Measurements from ENCODE around the gene YBX3. TPM values are rescaled to one million over a fixed set of nuclear protein-coding genes. Genes with fewer than 3 reads are reported as not detected.

YBX3 gene
- total RNA-seq, 4 donors from 2014 or later, result 283 to 649 (median 523) TPM

- H3K36me3 ChIP-seq, result no peaks in the 10 kb centered on the region
- no peak overlapping the region for H3K4me3 ChIP-seq
- no peak for ATAC-seq
- no peak overlapping the region for H3K27ac ChIP-seq
- 67 to 71% methylated on average over 1 of the region's 1 CpG for WGBS, 2 donors (ENCODE audit: low coverage in 1 of 2)
- no peaks in the 10 kb centered on the region for H3K27me3 ChIP-seq
- H3K9me3 ChIP-seq, result no peaks in the 10 kb centered on the region
- H3K4me1 ChIP-seq, result peaks cover 4 to 23% (median 8%) of the 10 kb centered on the region in 3 donors
- TF ChIP-seq POLR2AphosphoS5 (IDR thresholded peaks at IDR 0.05) (no peak), POLR2A (IDR thresholded peaks at IDR 0.05) (no peak), CTCF (IDR thresholded peaks at IDR 0.05) (no peak), EP300 (IDR thresholded peaks at IDR 0.05) (no peak)
These were observed 1.9 kb upstream of the YBX3 start for GRCh38 chr12:10725003-10725402.

GRCh38 chr12:10722502-10722904 is 620 bp downstream of the YBX3 start:
- Histone ChIP-seq H3K4me1 (peaks cover 4 to 48% (median 27%) of the 10 kb centered on the region in 3 donors), H3K9me3 (no peaks in the 10 kb centered on the region), H3K27ac (peak overlapping the region; percentile 88 to 99 (median 98)), H3K27me3 (no peaks in the 10 kb centered on the region), H3K36me3 (no peaks in the 10 kb centered on the region), H3K4me3 (peak overlapping the region; percentile 48 to 91)
- no CpG with 5 or more reads among the region's 36 CpGs for WGBS, 2 donors (ENCODE audit: low coverage in 1 of 2)
- TF ChIP-seq POLR2AphosphoS5 (IDR thresholded peaks at IDR 0.05) (peak; percentile 49), EP300 (IDR thresholded peaks at IDR 0.05) (no peak), CTCF (IDR thresholded peaks at IDR 0.05) (peak in 3 of 4 experiments; percentile 28 to 58 (median 42))
- ATAC-seq, result peak; percentile 44

GRCh38 chr12:10721651-10722501 is 1.2 kb downstream of the YBX3 start:
- Histone ChIP-seq H3K4me3 (peak overlapping the region; percentile 48 to 91), H3K27me3 (no peaks in the 10 kb centered on the region), H3K4me1 (peaks cover 4 to 54% (median 33%) of the 10 kb centered on the region in 3 donors), H3K27ac (peak overlapping the region; percentile 88 to 99 (median 98)), H3K36me3 (no peaks in the 10 kb centered on the region), H3K9me3 (no peaks in the 10 kb centered on the region)
- ATAC-seq, result peak; percentile 94
- TF ChIP-seq EP300 (IDR thresholded peaks at IDR 0.05), result no peak
- TF ChIP-seq POLR2A (IDR thresholded peaks at IDR 0.05), result peak in 1 of 2 donors; percentile 45
- TF ChIP-seq POLR2AphosphoS5 (IDR thresholded peaks at IDR 0.05), result peak; percentile 99
- WGBS, 2 donors (ENCODE audit: low coverage in 1 of 2), result 0% methylated on average over 17 to 20 of the region's 26 CpGs

- Histone ChIP-seq H3K4me1 (peaks cover 4 to 61% (median 33%) of the 10 kb centered on the region in 3 donors), H3K4me3 (peak overlapping the region; percentile 48 to 91), H3K9me3 (no peaks in the 10 kb centered on the region), H3K36me3 (peaks cover 0 to under 1% of the 10 kb centered on the region in 2 donors), H3K27ac (peak overlapping the region; percentile 88 to 99 (median 98)), H3K27me3 (no peaks in the 10 kb centered on the region)
- TF ChIP-seq POLR2A (IDR thresholded peaks at IDR 0.05) (no peak), EP300 (IDR thresholded peaks at IDR 0.05) (no peak), POLR2AphosphoS5 (IDR thresholded peaks at IDR 0.05) (peak; percentile 22)
- 23 to 30% methylated on average over 3 of the region's 3 CpGs for WGBS, 2 donors (ENCODE audit: low coverage in 1 of 2)
- ATAC-seq, result no peak
These were observed 2.0 kb downstream of the YBX3 start for GRCh38 chr12:10720974-10721650.

GRCh38 chr12:10719482-10719881 is 3.6 kb downstream of the YBX3 start:
- TF ChIP-seq EP300 (IDR thresholded peaks at IDR 0.05) (no peak), POLR2AphosphoS5 (IDR thresholded peaks at IDR 0.05) (no peak), CTCF (IDR thresholded peaks at IDR 0.05) (no peak), POLR2A (IDR thresholded peaks at IDR 0.05) (no peak)
- Histone ChIP-seq H3K4me3 (no peak overlapping the region), H3K36me3 (peaks cover 0 to 17% of the 10 kb centered on the region in 2 donors), H3K4me1 (peaks cover 4 to 69% (median 33%) of the 10 kb centered on the region in 3 donors), H3K27ac (peak overlapping the region in 3 of 4 donors; percentile 28 to 99 (median 99)), H3K9me3 (no peaks in the 10 kb centered on the region), H3K27me3 (no peaks in the 10 kb centered on the region)
- ATAC-seq, result no peak
- WGBS, 2 donors (ENCODE audit: low coverage in 1 of 2), result 49 to 76% methylated on average over 4 of the region's 4 CpGs

All from gastroesophageal sphincter (tissue), 4 donors.